WTC11 (cell line): ENCODE data around the gene CPT1A.

Experiments used
- CTCF ChIP-seq: fragments of 200-600 bp; IDR thresholded peaks from 2 replicates; pipeline ENCODE4 v1.8.0; 2022; ENCODE audit warnings: antibody characterized with exemption
- E2F5 ChIP-seq: sonication (generic); formaldehyde crosslinking; IDR thresholded peaks from 2 replicates; pipeline ENCODE4 v1.8.1; 2022; ENCODE audit warnings: mild to moderate bottlenecking, moderate library complexity, missing genetic modification reagents
- HMGXB4 ChIP-seq: sonication (generic); formaldehyde crosslinking; IDR thresholded peaks from 2 replicates; pipeline ENCODE4 v1.8.1; 2023; ENCODE audit warnings: mild to moderate bottlenecking, moderate library complexity, missing genetic modification reagents
- MLX ChIP-seq: sonication (generic); formaldehyde crosslinking; IDR thresholded peaks from 2 replicates; pipeline ENCODE4 v1.8.1; 2023; ENCODE audit warnings: mild to moderate bottlenecking, missing genetic modification reagents, moderate library complexity
- NFYB ChIP-seq: sonication (generic); formaldehyde crosslinking; conservative IDR thresholded peaks from 2 replicates; pipeline ENCODE4 v1.8.0; 2022; ENCODE audit warnings: low read depth, missing genetic modification reagents
- ZNF121 ChIP-seq: sonication (generic); formaldehyde crosslinking; IDR thresholded peaks from 2 replicates; pipeline ENCODE4 v1.8.0; 2023; ENCODE audit warnings: missing genetic modification reagents

- no peak for TF ChIP-seq CTCF
- TF ChIP-seq E2F5 = no peak
- TF ChIP-seq HMGXB4 (CRISPR knock-in tag) = no peak
- TF ChIP-seq MLX (CRISPR knock-in tag) = no peak
- no peak for TF ChIP-seq NFYB (CRISPR knock-in tag)
- no peak for TF ChIP-seq ZNF121 (CRISPR knock-in tag)
Measured at GRCh38 chr11:68829581-68829980, 12.1 kb downstream of the CPT1A start.
